Activated CD4-positive, alpha-beta T cell treated with anti-CD3 and anti-CD28 coated beads, Interleukin-2, amount 50 U/mL, for 4 hours (primary cell): Measurements from ENCODE around the gene WASF1.

ENCODE experiments used
- DNase-seq, 2 experiments: peaks; one replicate each; pipeline ENCODE4 v3.0.0-alpha.2; 2020

The WASF1 gene

DNA sequence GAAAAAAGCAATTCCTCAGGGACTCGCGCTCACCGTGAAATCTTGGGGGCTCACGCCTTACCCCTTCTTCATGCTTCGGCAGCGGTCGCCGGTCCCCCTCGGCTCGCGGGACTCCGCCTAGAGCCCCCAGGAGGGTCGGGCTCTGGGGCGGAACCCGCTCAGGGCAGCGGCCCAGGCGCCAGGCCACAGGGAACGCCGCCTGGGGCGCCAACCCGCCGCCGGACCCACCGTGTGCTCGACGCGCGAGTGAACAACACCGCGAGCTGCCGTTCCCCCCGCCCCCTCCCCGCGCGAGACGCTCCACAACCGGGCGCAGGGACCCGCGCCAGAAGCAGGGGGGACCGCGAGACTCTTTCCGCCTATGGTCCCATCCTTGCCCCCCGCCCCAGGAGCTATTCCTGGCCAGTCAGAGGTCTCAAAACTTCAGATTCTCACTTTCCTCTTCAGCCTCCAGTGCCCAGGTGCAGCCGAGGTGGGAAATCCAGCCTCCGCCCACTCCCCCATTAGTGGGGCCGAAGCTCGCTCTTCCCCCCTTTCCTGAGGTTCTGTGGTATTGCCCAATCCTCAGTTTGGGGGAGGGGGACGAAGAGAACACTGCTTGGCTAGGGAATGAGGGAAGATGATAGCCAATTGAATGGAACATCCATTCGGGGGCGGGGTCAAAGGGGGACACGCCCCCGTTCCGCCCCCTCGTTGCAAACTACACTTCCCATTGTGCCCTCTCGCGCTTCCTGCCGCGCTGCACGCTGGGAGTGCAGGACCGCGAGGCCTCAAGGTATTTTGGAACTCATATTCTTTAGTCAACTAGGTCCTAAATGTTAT, at the start of gene WASF1:
TSS of gene WASF1 (minus strand) at position 265 of the 822 bp plus-strand sequence. CDS start 52,069 bp downstream, outside the sequence.
- DNase-seq, result peak; percentile 81 to 85

DNA sequence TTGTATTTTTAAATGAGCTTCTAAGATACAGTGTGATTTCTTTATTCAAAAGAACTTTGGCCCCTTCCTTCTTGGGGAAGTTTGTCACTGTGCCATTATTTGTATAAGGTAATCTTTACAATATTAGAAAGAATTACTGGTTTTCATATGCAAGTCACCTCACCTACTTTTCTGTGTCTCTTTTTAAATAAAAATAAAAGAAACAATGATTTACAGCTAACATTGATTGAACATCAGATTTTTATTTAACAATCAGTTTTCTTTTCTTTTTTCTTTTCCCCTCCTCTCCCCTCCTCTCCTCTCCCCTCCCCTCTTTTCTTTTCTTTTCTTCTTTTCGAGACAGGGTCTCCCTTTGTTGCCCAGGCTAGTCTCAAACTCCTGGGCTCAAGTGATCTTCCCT, 46.8 kb upstream of the WASF1 start:
- DNase-seq, result no peak

DNA sequence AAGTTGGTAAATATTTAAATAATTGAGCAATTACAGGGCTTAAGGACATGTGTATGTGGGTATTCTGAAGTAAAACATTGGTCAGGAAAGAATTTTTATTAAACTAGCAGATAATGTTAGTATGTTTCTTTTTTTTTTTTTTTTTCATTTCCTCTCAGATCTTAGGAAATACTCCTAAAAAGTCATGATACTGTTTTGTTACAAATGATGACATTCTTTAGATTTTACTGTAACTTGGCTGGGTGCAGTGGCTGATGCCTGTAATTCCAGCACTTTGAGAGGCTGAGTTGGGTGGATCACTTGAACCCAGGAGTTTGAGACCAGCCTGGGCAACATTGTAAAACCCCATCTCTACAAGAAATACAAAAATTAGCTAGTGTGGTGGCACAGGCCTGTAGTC, 42.3 kb upstream of the WASF1 start:
- no peak for DNase-seq

DNA sequence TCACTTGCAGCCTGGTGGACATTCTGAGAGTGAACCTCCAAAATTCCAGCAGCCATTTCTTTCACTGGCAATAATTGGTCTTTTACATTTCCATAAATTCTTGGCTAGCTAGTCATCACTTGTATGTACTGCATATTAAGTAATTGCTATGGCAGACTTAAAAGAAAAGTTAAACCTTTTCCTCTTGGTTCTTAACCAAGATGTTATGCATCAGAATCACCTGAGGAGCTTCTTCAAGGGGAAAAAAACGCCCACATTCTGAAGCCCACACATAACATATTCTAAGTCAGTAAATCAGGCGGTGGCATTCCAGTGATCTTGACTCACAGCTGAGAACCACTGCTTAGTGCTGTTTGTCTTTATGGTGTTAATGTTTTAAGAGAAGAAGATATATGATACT, 37.8 kb upstream of the WASF1 start:
- DNase-seq, result no peak

DNA sequence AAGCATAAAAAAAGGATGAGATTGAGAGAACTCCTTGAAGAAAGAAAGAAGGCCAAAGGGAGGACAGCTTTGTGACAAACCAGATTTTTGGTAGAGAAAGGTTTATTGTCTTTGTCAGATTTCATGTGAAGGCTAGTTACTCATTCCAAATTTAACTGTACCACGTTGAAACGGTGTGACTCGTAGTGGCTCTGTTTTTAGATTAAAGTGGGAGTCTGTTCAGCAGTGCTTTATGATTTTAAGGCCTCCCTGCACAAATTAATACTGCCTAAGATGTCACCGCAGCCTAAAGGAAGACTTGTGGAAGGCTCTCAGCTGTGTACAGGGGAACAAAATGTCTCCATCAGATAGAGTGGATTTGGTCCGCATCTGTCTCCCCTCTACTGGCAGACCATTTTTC, 36.7 kb upstream of the WASF1 start:
- no peak for DNase-seq

DNA sequence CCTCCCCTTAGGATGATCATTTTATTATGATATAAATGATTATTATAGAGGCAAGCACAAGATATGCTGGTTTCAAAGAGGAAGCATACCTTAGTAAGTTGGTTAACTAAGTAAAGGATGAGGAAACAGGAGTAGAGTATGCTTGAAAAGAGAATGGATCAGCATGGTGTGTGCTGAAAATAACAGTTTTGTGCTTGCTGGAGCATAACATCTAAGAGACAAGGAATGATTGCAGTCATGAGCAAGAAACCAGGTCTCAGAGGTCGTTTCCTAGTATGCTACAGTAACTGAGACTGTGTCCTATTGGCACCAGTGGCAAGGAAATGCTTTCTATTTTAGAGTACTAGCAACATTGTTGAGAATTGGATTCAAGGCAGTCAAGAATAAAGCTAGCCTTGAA, 34.9 kb upstream of the WASF1 start:
- DNase-seq, result no peak

DNA sequence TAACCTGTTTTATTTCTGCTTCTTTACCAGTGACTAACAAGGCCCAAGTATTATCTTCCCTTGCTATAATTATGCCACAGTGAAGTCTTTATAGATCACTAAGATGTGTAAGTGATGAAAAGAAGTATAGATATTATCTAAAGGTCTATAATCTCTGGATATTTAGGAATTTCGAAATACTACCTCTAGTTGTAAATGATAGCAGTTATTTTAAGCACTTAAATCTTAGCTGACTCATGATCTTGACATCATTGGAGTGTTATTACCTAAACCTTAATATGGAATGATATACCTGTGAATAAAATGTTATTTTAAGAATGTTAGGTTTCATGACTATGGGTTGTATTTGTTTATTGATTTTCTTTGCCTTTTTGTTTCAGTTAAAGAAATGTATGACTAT, 32.3 kb upstream of the WASF1 start:
- no peak for DNase-seq

DNA sequence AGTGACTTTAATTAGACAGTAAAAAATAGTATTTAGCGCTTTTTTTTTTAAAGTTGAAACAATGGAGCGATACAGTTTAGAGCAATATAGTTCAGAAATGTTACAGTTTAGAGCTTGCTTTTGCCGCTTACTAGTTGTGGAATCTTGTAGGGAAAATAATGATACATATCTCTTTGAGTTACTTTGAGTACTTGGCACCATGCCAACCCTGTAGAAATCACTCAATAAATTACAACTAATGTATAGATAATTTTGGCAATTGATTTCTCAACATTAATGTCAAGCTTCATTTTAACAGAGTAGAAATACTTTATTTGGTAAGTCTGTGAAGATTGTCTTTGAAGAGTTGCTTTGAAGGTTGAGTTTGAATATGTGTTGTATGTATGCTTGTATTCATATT, 28.2 kb upstream of the WASF1 start:
- DNase-seq, result no peak

DNA sequence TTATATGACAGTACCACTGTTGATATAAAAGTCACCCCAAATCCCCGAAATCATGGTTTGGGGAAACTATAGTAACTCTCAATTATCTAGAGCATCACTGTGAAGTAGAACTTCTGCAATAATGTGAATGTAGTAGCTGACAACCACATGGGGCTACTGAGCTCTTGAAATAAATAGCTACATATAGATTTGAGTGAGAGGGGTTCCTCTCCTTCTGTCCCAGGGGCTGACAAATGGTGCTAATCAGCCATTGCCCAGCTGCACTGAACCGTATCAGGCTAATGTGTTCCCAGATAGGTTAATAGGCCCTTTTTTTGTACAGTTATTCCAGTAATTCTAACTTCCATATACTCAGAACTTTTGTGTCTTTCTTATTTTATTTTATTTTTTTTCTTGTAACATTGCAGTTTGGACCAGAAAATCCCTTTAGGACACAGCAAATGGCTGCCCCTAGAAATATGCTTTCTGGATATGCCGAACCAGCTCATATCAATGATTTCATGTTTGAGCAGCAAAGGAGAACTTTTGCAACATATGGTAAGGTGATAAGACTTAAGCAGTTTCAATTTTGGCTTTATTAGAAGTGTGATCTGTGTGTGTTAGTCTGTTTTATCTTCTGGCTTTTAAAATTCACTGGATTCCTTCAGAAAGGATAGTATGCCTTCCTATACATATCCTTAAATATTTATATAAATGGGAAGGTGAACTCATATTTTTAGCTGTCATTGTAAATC, 21.8 kb upstream of the WASF1 start:
- no peak for DNase-seq

DNA sequence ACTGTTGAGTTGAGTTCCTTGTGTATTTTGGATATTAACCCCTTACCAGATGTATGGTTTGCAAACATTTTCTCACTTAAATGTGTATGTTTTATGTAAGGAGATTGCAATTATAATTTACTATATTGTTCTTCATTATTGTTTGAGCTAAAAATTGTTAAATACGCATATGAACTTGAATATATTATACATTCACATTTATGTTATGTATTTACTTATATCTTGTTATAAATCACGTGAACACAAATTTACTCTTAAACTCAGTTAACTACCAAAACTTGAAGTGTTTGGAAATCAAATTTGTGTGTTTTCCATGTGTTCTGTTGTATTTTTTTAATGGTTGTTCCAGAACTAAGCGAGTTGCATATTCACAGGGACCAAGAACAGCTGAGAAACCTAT, 19.1 kb upstream of the WASF1 start:
- no peak for DNase-seq

DNA sequence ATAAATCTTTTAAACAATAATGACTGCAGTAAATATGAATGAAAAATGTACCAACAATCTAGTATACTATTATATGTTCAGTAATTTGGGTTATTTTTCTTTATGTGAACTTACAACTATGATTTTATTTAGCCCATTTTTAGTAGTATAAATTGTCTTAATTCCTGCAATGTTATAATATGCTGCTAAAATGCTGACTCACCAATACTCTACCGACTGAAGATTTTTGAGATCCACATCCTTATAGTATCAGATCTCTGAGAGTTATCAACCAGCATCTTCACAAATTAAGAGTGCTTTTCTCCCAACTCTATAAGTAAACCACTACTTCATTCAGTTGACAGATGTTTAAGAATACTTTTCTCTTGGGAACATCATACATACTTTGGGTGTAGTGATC, 17.4 kb upstream of the WASF1 start:
- DNase-seq, result no peak

DNA sequence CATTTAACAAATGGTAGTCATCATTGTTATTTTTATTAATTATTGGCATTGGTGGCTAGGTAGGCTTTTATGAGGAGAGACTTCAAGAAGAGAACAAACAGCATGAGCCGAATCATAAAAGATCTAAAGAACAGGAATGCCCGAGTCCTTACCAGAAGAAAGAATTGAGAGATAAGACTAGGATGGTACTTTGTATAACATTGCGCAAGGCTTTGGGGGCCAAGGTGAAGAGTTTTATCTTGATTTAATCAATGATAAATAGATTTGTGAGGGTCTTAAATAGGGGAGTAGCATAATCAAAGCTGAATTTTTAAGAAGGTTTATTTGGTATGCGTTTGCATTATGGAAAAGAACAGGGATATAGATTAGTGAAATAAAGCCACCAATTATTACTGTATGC, 16.2 kb upstream of the WASF1 start:
- no peak for DNase-seq

DNA sequence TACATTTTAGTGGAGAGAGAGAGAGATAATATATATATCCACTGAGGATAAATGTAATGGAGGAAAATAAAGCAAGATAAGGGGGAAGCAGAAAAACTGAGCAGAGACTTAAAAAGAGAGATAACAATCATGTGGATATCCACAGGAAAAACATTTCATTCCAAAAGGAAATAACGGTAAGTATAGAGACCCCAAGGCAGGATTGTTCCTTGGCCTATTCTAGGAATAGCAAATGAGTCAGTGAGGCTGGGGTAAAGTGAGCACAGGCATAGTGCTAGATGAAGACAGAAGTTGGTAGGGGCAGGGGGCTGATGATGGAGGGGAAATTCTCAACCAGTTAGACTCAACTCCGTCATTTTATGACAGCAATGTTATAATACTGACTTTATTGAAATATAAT, 12.0 kb upstream of the WASF1 start:
- DNase-seq, result no peak

DNA sequence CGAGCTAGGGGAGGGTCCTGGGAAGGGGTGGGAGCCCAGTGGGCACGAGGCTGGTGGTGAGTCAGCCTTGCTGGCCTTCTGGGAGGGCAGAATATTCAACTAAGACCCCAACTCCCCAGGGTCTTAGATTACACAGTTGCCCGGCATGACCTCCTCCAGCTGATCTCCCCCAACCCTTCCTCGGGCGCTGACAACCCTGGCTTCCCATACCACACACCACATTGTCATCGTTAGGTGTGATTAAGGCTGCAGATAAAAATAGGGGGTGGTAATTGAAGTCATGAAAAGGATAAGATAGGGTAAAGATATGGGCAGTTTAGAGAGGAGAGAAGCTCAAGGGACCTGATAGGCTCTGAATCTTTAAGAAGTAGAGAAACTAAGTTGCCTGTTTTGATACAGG, 11.3 kb upstream of the WASF1 start:
- DNase-seq, result no peak

DNA sequence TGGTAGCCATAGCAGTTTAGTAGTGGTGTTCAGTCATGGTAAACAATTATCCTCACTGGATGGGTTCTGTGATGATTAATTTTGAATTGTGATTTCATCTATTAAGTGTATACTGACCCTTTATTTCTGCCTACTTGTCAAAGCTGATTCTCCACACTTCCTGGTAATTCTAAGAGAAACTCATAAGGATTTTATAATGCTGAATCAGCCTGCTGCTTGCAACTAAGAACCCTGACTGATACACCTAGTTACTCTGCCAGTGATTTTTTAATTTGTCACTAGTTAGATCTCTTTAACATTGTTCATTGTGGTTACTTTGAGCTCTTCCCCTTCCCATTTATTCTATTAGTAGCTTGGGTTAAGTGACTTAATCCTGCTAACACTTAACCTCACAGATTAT, 9.3 kb upstream of the WASF1 start:
- DNase-seq, result no peak

DNA sequence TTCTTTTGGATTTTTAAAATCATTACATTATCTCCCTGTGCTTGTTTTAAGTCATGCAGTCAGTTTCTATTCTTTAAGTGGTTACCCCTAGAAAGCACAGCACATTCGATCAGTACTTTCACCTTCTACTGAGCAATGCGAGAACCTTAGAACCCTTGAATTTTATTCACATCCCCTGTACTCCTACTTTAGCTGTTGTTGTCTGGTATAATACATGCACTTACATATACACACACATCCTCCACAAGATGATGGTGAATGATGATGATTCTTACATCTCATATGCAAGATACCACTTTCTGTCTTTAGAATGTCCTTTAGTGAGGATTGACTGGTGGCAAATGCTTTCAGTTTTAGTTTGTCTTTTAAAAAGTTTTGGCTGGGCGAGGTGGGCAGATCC, 6.4 kb upstream of the WASF1 start:
- no peak for DNase-seq

DNA sequence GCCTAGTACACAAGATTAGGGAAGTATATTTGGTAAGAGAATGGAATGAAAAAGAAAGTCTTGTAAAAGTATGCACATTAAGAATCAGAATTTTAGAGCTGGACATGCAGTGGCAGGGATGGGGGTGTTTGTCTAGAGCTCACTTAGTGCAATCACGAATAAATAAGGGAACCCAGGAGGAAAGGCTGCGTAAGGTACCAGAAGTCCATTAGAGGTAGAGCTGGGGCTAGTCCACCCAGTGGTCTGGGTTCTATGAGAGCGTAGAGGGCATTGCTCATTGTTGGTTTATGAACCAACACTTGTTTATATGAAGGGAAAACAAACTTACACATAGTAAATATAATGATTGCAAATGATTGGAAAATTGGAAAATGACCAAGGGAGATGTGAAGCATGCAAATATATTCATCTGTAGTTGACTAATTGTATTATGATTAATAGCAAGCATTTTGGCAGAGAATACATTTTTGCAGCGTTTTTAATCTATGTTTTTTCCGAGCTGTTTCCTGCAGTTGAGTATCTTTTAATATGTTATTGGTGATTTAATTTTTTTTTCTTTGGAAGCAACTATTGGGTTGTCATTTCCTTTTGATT, 3.9 kb upstream of the WASF1 start:
- no peak for DNase-seq

DNA sequence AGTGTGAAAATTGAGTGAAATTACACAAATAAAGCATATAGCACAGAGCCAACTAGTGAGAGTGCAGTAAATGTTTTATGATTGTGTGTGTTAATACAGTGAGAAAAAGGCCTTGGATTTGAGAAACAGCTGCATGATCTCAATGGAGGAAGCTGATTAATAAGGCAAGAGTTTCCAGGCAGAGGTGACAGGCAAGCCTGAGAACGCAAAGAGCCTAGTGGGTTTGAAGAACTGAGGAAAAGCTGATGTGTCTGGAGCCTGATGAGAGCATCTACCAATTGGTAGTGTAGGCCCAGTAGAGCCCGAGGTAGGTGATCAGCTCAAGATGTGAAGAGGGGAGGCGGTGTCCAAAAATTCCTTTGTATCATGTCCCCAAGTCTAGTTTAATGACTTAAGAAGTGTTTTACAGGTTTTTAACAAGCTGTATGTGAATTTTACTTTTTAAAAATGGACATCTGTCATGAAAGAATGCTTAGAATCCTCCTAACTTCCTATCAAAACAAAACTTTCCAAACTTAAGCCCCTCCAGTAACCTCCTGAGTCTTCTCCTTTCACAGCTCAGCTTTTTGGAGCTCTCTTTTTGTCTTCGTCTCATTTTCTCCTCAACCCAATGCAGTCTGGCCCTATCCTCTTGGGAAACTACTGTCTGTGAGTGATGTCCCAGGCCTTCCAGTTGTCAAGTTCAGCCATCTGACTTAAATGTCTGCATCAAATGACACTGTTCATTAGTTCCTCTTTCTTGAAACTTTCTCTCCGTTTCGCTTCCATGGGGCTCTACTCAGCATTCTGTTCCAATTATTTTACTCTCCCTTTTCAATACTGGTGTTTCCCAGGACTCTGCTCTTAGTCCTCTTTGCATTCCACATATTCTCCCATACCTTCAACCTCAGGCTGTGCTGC, 1.9 kb upstream of the WASF1 start:
- DNase-seq, result no peak

DNA sequence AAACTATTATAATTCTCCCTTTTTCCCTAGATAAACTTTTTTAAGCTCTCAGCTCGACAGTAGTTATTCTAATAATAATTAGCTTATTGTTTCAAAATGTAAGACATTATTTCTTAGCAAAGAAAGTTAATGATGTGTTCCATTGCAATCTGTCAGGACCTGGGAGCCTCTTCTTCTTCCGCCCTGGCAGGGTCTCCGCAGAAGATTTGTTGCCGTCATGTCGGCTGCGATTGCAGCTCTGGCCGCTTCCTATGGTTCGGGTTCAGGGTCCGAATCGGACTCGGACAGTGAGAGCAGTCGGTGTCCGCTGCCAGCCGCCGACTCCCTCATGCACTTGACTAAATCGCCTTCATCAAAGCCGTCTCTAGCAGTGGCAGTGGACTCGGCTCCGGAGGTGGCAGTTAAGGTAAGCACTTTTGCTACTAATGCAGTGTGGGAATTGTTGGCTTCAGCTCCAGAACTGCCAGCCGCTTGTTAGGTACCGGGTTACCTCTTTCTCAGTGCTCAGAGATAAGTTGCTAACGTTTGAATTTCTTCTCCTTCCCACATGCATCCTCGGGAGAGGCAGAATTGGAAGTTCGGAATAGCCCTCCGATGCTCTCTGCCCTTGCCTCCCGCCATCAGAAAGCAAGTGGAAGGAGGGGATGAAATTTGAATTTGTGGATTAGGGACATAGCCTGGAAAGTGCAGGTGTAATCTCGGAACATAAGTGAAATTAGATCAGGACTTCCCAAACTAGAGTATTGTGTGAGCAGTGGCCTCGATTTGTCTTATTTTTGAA, 948 bp upstream of the WASF1 start, which contains the start of gene CDC40:
TSS of gene CDC40 (plus strand) at position 200 of the 781 bp plus-strand sequence. CDS start at position 218, 18 bp downstream.
- peak; percentile 36 to 43 for DNase-seq

DNA sequence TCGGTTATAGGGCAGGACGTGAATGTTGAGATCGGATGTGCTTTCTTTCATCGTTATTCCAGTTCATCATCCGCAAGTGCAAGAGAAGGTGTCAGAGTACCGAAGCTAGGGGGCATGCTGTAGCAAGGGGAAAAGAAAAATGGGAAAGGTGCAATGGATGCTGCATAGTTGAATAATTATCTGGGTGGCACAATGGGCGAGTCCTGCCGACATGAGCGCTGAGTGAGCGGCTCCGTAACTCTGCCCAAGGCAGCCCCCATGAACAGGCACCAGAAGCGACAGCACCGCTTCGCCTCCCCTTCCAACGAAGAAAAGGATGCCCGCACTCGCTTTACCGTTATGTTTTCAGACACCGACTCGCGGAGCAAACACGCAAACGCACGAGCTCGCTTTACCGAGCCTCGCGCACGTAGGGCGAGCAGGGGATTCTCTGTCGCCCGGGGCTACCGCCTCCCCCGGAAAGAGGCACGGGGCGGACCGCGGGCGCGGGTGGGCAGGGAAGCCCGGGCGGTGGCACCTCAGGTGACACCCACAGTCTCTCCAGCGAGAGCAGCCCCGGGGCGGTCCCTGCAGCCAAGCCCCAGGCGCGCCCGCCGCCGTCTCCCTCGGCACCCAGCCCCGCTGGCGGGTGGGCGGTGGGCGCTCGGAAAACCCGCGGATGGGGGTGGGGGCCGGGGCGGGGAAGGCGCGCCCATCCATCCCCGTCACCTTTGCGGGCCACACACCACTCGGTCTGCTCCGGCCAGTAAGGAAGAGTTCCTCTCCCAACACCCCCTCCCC, 654 bp downstream of the WASF1 start:
- peak; percentile 51 to 63 for DNase-seq

DNA sequence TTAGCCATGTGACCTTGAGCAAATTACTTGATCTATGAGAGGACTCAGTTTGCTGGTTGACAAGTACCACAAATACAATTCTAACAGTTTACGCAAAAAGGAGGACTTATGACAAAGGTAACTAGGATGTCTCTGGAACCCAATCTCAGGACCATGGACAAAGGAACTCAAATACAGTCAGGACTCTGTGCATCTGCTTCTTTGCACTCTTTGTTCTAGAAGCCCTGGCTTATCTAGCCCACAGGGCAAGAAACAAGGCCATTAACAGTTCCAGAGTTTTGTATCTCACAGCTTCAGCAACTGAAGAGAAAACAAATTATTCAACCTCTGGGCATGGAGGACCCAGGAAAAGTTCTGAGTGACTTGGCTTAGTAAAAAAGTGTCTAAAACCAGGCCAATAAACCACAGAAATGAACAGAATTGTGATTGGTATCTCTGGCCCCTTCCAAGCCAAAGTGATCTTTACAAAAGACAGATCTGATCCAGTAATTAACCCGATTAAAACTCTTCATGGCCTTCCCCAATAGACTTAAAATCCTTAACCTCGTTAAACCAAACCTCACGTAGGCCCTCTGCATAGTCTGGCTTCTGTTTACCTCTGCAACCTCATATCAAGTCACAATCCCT, 5.9 kb downstream of the WASF1 start:
- no peak for DNase-seq
